Activated CD4-positive, alpha-beta T cell treated with anti-CD3 and anti-CD28 coated beads, Interleukin-2, amount 10 ng/mL, durations not matched to agents 7 days and 5 days (primary cell): Measurements from ENCODE around the gene NME5. TPM values are rescaled to one million over a fixed set of nuclear protein-coding genes. Genes with fewer than 3 reads are reported as not detected.

Experiments
- total RNA-seq, 2 experiments: library from RNA; stranded (reverse); gene quantifications; one replicate each; pipeline ENCODE4 v1.2.3, GENCODE V29; 2021

Gene NME5
- total RNA-seq, 2 experiments from 2014 or later: not detected

Other genes with a start within 250 kb of the NME5 start
- not detected for gene PKD2L2, start 250.0 kb downstream of the NME5 start, total RNA-seq
- 10 to 100 TPM; 31.3 to 35.2 TPM for gene FAM13B, start 106.3 kb downstream of the NME5 start, total RNA-seq
- gene WNT8A, start 55.4 kb downstream of the NME5 start, total RNA-seq: not detected
- gene BRD8, start 39.2 kb upstream of the NME5 start, total RNA-seq: 10 to 100 TPM; 74.6 to 77.1 TPM
- 10 to 100 TPM; 70.9 to 74.7 TPM for gene KIF20A, start 39.7 kb upstream of the NME5 start, total RNA-seq
- gene CDC23, start 73.9 kb upstream of the NME5 start, total RNA-seq: 10 to 100 TPM; 32.2 to 34.6 TPM
- gene GFRA3, start 135.2 kb upstream of the NME5 start, total RNA-seq: under 1 TPM; 0.15 to 0.21 TPM
- gene CDC25C, start 192.4 kb upstream of the NME5 start, total RNA-seq: 10 to 100 TPM; 15.8 to 19.0 TPM
- gene FAM53C, start 198.8 kb upstream of the NME5 start, total RNA-seq: 10 to 100 TPM; 23.7 to 25.5 TPM
- gene KDM3B, start 213.3 kb upstream of the NME5 start, total RNA-seq: 10 to 100 TPM; 60.4 to 65.7 TPM